GM19372 (cell line): ENCODE results near the gene TSPAN32.
"Not testable (repeated sequence)": the region's sequence is repeated elsewhere in the genome, so short reads cannot be mapped to it uniquely, and the experiment has no call there.

ENCODE experiments used
- ATAC-seq: cut with Tn5 transposase; IDR thresholded peaks from one replicate; pipeline ENCODE4 v1.9.1; 2021; ENCODE audit warnings: mild to moderate bottlenecking, low read depth, moderate library complexity; ENCODE audit not compliant: unreplicated experiment

The TSPAN32 gene

DNA sequence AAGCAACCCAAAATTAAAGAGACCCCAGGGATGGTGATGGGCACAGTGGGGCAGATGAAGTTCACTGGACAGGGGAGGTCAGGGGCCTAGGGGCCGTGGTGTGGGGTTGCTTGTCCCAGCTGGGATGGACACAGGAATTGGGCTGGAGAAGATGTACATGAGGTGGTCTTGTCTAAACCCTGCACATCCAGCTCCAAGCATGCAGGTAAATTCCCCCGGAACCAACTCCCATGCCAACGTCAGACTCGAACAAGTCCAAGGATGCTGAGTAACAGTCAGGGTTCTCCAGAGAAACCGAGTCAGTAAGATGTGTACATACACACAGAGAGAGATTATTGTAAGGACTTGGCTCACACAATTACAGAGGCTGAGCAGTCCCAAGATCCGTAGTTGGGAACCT lies 28.9 kb downstream of the TSPAN32 start:
- no peak for ATAC-seq

DNA sequence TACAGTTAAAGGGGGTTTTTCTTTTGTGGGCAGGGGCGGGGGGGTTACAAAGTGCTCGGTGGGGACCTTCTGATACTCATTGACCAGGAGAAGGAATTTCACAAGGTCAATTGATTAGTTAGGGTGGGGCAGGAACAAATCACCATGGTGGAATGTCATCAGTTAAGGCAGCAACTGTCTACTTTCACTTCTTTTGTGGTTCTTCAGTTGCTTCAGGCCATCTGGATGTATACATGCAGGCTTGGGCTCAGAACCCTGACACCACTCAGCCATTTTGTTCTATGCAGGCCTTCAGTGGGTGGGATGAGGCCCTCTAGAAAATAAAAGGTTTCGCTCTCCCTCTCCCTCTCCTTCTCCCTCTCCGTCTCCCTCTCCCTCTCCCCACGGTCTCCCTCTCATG lies 29.6 kb downstream of the TSPAN32 start:
- no peak for ATAC-seq

DNA sequence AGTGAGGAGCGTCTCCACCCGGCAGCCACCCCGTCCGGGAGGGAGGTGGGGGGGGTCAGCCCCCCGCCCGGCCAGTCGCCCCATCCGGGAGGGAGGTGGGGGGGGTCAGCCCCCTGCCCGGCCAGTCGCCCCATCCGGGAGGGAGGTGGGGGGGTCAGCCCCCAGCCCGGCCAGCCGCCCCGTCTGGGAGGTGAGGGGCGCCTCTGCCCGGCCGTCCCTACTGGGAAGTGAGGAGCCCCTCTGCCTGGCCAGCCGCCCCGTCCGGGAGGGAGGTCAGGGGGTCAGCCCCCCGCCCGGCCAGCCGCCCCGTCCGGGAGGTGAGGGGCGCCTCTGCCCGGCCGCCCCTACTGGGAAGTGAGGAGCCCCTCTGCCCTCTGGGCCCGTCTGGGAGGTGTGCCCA lies 30.8 kb downstream of the TSPAN32 start:
- ATAC-seq = not testable (repeated sequence)

DNA sequence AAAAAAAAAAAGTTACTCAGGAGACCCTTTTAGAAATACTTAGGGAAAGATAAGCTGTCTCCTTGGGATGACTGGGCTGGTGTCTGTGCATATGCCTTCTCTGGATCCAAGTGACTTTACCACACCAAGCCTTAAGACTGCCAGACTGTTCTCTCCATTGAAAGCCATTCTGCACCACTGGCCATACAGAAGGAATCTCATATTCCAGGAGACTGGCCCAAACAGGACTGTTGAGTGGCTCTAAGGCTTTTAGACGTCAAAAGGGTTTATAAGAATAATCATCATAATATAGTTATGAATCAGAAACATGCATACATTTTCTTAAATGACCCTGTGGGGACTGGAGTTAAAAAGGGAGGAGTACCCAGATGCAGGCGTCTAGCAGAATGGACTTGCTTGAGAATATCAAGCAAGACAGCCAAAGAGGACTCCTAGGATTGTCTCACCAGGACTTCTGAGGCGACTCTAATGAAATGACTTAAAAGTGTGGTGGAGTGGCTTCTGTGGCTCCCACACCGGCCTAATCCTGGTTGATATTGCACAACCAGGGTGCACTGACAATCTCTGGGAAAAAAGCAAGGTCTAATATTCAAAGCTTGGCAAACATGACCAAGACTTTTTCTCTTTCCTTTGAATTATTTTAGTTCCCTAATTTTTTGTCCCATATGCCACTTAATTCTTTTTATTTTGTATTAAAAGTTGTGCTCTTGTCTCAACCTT lies 31.8 kb downstream of the TSPAN32 start:
- ATAC-seq = not testable (repeated sequence)

DNA sequence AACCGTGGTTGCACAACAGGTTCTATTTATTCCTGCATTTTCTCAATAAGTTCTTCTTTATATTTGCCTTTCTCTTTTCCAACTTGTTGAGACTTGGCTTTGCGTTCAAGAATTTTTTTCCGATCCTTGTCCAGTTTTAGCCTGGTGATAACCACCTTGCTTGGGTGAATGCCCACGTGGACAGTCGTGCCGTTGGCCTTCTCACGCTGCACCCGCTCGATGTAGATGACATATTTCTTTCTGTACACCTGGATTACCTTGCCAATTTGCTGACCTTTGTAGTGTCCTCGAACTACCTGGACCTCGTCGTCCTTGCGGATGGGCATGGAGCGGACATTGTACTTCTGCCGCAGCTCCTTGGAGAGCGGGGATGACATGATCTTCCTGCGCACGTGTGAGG lies 33.5 kb downstream of the TSPAN32 start:
- not testable (repeated sequence) for ATAC-seq

DNA sequence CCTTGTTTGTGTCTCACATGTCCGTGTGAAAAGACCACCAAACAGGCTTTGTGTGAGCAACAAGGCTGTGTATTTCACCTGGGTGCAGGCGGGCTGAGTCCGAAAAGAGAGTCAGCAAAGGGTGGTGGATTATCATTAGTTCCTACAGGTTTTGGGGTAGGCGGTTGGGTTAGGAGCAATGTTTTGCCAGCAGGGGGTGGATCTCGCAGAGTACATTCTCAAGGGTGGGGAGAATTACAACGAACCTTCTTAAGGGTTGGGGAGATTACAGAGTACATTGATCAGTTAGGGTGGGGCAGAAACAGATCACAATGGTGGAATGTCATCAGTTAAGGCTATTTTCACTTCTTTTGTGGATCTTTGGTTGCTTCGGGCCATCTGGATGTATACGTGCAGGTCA lies 36.9 kb downstream of the TSPAN32 start:
- not testable (repeated sequence) for ATAC-seq

DNA sequence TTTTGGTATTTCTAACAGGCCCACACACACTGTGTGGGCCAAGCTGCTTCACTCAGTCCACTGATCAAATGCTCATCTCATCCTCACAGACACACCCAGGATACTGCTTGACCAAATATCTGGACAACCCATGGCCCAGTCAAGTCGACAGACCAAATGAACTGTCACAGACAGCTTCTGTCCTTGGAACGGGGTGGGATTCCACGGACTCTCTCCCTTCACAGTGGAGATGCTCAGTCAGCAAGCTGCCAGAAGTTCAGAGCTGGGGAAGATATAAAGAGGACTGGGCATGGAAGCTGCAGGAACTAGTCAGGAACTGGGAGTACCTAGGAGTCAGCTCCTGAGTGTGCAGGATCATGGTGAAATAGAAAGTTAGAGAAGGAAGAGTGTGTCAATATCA lies 40.7 kb downstream of the TSPAN32 start:
- no peak for ATAC-seq

DNA sequence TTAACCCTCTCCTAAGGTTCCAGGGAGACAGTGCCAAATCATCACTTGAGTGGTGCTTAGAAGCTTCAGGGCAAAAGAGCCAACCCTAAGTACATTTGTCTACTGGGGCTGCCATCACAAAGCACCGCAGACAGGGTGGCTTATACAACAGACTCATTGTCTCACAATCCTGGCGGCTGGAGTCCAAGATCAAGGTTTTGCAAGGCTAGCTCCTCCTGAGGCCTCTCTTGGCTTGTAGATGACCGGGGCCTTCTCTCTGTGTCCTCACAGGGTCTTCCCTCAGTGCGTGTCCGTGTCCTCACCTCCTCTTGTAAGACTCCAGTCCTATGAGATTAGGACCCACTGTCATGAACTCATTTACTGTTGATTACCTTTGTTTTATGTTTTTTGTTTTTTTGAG lies 41.2 kb downstream of the TSPAN32 start:
- ATAC-seq = no peak

DNA sequence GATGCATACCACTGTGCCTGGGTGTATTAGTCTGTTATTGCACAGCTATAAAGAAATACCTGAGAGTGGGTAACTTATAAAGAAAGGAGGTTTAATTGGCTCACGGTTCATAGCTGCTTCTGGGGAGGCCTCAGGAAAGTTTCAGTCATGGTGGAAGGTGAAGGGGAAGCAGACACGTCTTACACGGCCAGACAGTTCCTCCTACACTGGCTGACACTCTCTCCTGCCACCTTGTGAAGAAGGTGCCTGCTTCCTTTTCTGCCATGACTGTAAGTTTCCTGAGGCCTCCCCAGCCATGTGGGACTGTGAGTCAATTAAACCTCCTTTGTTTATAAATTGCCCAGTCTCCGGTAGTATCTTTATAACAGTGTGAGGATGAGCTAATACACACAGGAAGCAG lies 41.7 kb downstream of the TSPAN32 start:
- no peak for ATAC-seq

DNA sequence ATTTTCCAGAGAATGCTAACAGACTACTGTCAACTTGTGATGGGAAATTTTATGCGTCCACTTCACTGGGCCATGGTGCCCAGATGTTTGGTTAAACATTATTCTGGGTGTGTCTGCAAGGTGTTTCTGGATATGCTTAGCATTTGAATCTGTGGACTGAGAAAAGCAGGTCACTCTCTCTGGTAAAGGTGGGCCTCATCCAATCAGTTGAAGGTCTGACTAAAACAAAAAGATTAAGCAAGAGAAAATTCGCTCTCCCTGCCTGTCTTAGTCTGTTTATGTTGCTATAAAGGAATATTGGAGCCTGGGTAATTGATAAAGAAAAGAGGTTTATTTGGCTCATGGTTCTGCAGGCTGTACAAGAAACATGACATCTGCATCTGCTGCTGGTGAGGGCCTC lies 43.2 kb downstream of the TSPAN32 start:
- ATAC-seq = no peak

DNA sequence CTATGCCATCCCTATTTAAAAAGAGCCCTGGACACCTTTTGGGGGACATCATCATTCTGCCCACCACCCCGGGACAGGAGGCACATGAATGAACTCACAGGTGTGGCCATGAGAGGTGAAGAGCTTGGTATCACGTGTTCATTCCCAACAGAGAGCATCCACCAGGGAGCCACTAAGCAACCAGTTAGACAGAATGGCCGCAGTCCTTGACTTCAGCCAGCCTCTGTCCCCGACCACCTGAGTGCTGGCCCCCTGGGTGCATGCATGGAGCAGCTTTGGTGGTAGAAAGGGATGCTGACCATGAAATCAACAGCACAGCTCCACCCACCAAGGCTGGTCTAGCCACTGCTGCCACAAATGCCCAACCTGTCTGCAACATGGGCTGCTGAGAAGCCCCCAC lies 44.2 kb downstream of the TSPAN32 start:
- ATAC-seq = no peak

DNA sequence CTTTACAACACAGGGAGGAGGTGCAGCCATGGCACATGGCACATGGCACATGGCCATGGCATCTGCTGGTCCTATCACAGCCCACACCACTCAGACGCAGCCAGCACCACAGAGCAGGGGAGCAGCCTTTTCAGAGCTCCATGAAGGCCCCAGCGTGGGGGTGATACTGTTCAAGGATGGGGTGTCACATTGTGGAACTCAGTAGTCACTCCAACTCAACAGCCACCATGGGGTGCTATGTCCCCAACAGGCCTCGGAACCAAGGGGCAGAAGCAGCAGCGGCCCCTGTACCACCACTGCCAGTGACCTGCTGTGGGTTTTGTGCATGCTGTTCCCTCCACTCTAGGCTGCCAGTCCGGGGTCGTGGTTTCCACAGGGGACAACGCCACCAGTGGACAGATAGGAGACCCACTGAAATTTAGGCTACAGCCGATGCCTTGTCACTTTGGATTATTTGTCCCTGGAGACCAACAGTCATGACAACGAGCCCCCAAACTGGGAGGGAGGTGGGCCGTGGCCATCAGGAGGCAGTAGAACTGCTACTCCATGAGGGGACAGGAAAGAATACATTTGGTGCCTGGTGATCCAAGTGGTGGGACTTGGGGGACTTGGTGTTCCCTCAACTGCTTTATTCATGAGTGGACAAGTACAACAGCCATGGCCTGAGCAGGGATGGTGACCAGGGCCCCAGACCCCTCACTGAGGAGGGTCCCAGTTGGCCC lies 44.9 kb downstream of the TSPAN32 start:
- no peak for ATAC-seq

DNA sequence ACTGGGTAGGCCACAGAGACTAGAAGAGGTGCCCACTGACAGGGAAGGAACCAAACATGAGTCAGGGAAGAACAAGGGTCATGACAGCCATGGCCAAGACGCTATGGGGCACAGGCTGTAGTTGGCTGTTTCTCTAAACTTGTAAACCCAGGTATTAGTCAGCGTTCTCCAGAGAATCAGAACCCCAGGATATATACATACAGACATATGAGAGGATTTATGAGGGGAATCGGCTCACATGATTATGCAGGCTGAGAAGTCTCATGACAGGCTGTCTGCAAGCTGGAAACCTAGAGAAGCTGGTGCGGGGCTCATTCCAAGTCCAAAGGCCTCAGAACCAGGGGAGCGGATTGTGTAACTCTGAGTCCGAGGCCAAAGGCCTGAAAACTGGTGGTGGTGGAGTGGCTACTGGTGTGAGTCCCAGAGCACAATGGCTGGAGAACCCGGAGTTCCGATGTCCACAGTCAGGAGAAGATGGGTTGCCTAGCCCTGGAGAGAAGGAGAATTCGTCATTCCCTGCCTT lies 45.6 kb downstream of the TSPAN32 start:
- ATAC-seq = no peak

DNA sequence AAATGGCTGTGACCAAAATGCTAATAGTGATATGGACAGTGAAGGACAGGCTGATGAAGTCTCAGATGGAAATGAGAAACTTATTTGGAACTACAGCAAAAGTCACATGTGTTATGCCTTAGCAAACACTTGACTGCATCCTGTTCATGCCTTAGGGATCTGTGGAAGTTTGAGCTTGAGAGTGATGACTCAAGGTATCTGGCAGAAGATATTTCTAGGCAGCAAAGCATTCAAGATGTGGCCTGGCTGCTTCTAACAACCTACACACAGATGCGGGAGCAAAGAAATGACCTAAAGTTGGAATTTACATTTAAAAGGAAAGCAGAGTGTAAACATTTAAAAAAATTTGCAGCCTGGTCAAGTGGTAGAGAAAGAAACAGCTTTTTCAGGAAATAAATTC lies 47.2 kb downstream of the TSPAN32 start:
- no peak for ATAC-seq

DNA sequence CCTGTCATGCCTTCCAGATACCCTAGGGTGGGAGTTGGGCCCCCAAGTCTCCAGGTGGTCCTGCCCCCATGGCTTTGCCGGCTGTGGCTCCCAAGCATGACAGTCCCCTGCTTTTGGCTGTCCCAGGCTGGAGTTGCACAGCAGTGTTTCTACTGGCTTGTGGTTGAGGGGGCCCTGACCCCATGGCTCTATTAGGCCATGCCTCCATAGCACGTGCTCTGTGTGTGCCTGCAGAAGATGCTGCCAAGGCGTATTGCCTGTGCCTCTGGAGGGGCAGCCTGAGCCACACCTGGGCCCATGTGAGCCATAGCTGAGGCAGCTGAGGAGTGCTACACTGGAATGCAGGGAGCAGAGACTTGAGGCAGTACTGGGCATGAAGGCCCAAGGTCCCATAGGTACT lies 49.9 kb downstream of the TSPAN32 start:
- ATAC-seq = no peak

DNA sequence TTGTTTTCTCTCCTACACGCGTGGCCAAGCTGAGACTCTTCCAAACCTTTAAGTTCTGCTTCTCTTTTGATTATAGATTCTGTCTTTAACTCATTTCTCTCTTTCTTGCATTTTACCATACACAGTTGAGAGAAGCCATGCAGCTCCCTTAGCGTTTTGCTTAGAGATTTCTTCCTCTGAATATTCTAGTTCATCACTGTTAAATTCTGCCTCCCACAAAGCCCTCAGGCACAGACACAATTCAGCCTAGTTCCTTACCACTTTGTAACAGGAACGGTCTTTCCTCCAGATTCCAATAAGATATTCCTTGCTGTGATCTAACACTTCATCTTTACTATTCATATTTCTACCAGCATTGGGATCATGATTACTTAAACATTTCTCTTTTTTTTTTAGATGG lies 50.6 kb downstream of the TSPAN32 start:
- ATAC-seq = no peak

DNA sequence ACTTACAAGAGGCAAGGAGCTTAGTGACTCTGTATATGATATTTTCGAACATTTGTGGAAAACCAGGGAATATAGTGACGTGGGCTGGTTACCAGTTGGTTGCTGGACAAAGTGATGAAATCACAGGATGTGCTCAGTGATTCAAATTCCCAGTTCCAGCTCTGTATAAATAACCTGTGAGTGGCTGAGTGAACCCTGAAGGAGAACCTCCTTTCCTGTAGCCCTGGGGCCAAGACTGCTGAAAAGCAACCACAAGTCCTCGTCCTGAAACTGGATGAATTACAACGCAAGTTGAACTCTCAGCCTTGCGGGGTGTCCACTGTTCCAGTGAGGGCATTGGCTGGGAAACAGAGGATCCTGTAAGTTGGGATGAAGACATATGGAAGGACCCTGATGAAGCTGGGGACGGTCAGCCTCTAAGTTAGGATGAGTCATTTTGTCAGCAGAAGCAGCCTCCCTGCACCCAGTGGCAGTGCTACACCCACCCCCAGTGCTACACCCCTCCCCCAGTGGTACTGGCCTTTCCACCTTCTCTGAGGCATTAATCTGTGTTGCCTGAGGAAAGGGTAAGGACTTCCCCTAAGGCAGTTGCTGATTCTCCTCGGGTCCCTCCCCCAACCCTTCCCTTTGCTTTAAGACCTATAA lies 53.3 kb downstream of the TSPAN32 start:
- ATAC-seq = no peak

DNA sequence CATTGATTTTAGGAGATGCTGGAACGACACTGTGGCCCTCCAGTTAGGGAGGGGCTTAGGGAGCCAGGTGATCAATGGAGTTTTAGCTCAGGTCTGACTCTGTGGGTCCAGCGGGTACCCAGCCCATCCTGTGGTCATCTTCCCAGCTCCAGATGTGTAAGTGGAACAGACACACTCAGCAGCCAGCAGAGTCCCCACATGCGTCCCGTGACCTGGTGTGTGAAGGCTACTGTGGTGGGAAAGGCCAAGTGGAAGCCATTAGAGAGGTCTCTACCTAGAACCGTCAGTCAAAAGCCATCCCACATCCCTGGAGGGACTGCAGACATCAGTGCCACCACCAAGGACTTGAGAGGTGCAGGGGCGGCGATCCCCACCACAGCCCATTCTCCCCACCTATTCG lies 55.4 kb downstream of the TSPAN32 start:
- no peak for ATAC-seq

DNA sequence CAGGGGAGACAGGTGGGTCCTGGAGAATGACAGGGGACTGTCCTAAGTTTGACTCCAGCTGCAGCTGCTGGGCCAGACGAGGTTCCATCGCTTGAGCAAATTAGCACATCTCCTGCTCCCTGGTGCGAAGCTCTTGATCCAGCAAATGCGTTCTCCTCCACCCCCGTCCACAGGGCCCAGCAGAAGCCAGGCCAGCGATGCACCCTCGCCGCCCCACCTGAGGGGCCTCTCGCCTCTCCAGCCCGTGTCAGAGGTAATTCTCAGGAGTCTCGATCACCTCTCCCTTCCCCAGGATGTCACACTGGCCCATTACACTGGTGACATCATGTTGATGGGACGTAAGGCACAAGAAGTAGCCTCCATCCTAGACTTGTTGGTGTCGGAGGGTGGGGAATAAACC lies 55.8 kb downstream of the TSPAN32 start:
- ATAC-seq = not testable (repeated sequence)

DNA sequence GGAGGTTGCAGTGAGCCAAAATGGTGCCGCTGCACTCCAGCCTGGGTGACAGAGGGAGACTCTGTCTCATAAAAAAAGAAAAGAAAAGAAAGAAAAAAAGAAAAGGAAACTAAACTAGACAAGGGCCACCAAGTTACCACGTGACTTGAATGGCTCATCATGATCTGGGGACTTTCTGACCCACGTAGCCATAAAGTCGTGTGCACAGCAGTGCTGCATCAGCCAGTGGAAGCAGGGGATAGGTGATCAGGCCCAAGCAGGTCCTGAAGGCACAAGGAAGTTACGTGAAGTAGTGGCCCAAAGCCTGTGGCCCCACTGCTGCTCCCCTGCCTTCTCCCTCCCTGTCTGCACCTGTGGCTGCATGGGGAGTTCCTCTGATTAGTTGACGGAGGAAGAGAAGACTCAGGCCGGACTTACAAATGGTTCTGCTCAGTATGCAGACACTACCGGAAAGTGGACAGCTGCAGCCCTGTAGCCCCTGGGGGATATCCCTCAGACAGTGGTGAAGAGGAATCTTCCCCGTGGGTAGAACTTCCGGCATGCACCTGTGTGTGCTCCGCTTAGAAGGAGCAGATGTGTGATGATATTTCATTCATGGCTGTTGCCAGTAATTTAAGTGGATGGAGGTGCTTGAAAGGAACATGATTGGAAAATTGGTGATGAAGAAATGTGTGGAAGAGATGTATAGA lies 57.1 kb downstream of the TSPAN32 start:
- no peak for ATAC-seq

DNA sequence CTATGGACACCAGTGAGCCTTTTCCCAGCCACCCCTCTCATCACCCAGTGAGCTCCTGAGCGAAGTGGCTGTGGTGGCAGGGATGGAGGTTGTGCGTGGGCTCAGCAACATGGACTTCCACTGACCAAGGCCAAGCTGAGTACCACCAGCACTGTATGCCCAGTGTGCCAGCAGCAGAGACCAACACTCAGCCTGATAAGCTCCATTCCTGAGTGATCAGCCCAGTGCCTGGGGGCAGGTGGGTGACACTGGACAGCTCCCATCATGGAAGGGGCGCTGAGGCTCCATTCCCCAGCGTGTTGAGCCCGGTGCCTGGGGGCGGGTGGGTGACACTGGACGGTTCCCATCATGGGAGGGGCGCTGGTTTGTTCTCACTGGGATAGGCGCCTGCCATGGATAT lies 57.7 kb downstream of the TSPAN32 start:
- no peak for ATAC-seq
